Measurements from ENCODE around the gene CRTC2. TPM values are rescaled to one million over a fixed set of nuclear protein-coding genes. Genes with fewer than 3 reads are reported as not detected.

The CRTC2 gene
- total RNA-seq, 1 experiment from 2014 or later: 33.8 TPM

DNA sequence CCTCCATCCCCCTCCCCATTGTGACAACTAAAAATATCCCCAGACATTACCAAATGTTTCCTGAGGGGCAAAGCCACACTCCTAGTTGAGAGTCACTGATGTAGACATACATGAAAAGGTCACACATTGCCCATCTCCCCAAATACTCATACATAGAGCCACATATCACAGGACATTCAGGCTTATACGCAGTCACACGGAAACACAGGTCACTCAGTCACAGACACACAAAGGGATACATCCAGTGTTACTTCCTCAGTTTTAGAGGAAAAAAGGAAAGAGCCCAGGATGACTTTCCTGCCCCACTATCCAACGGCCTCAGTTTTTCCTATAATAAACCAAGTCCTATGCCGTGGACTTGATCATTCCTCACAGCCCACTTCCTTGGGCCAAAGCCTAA lies 3.0 kb upstream of the CRTC2 start:
- H3K9me2 ChIP-seq (ENCODE audit: insufficient read depth): no peaks in the 10 kb centered on the region
- H4K20me1 ChIP-seq (ENCODE audit: insufficient read depth): no peaks in the 10 kb centered on the region
- no peak overlapping the region; a peak in 1 of 4 replicates for H3K4me3 ChIP-seq (replicated peaks in 1 of 2; ENCODE audit: low read depth in 1 of 2, low read length in 2 of 2)
- peaks cover 51% of the 10 kb centered on the region for H3K79me2 ChIP-seq (ENCODE audit: insufficient read depth, low read length)
- no TSS peak for BruUV-seq (replicated peaks)
- no peaks in the 10 kb centered on the region for H3K9me3 ChIP-seq (ENCODE audit: control insufficient read depth in 1 of 2, insufficient read depth in 1 of 2, low read depth in 1 of 2, low read length in 2 of 2)
- H3K9ac ChIP-seq (ENCODE audit: low read length): no peak overlapping the region
- no peak for ATAC-seq
- H2AFZ ChIP-seq (ENCODE audit: low read depth, low read length, poor library complexity, severe bottlenecking): no peak overlapping the region
- POLR2A ChIA-PET: no interaction called here
- TF ChIP-seq JUND (IDR thresholded peaks at IDR 0.05) (no peak), SIN3A (IDR thresholded peaks at IDR 0.05; ENCODE audit: low read depth) (no peak), RAD21 (IDR thresholded peaks at IDR 0.05; ENCODE audit: low read depth) (no peak), POLR2A (IDR thresholded peaks at IDR 0.05; ENCODE audit: borderline replicate concordance, extremely low read depth, insufficient read depth, insufficient read length) (no peak), EZH2phosphoT487 (IDR thresholded peaks at IDR 0.05; ENCODE audit: borderline replicate concordance) (no peak), SP1 (IDR thresholded peaks at IDR 0.05; ENCODE audit: low read depth) (no peak), POLR2AphosphoS5 (IDR thresholded peaks at IDR 0.05; ENCODE audit: low read depth, low read length) (no peak)
- TF ChIP-seq, protein P1, sequence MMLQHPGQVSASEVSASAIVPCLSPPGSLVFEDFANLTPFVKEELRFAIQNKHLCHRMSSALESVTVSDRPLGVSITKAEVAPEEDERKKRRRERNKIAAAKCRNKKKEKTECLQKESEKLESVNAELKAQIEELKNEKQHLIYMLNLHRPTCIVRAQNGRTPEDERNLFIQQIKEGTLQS (IDR thresholded peaks at IDR 0.05): no peak
- TF ChIP-seq, protein P2, sequence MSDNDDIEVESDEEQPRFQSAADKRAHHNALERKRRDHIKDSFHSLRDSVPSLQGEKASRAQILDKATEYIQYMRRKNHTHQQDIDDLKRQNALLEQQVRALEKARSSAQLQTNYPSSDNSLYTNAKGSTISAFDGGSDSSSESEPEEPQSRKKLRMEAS (IDR thresholded peaks at IDR 0.05): no peak
- RAD21 ChIA-PET (ENCODE audit: low non-redundant PET in 1 of 2, low total read pairs in 2 of 2, uncharacterized antibody in 2 of 2, unreplicated experiment in 2 of 2): no interaction called here
- DNase-seq (ENCODE audit: low read depth, low spot score): no peak
- peaks cover 5 to 11% of the 10 kb centered on the region in 2 experiments; a peak in 1 of 4 replicates for H3K36me3 ChIP-seq (ENCODE audit: control insufficient read depth in 1 of 2, insufficient read depth in 2 of 2, low read length in 2 of 2)
- H3K4me1 ChIP-seq (ENCODE audit: control insufficient read depth in 1 of 2, insufficient read depth in 2 of 2, low read length in 2 of 2): peaks cover 26 to 60% of the 10 kb centered on the region in 2 experiments
- peak overlapping the region; percentile 93; the same call in 1 of the 2 replicates for H3K27ac ChIP-seq (ENCODE audit: low read depth, low read length)
- H3K27me3 ChIP-seq (ENCODE audit: insufficient read depth, low read length): no peaks in the 10 kb centered on the region
- CTCF ChIA-PET: no interaction called here
- peak overlapping the region; percentile 86 for H3K4me2 ChIP-seq (ENCODE audit: low read length)
- intact Hi-C loops (cut with micrococcal nuclease): loop anchor here (5.0 kb wide), 1 partner anchor 179 kb away; no protein-coding TSS in a partner anchor

DNA sequence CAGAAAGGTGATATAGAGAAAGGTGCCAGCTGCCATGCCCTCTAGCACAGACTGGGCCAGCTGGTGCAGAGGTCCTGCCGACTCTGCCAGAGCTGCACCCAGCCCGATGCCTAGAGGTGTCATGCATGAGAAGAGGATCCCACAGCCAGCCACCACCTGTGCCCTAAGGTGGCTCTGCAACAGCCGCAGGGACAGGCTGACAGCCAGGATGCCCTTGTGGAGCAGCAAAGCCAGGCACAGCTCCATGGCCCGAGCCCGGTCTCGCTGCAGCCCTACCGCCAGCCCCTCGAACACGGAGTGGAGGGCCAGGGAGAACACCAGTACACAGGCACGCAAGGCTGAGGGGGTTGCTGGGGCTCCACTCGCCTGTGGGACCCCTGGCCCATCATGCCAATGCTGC lies 1.8 kb upstream of the CRTC2 start:
- Histone ChIP-seq H3K79me2 (ENCODE audit: insufficient read depth, low read length) (peaks cover 54% of the 10 kb centered on the region), H3K4me1 (ENCODE audit: control insufficient read depth in 1 of 2, insufficient read depth in 2 of 2, low read length in 2 of 2) (peaks cover 19 to 49% of the 10 kb centered on the region in 2 experiments)
- ATAC-seq: no peak
- TF ChIP-seq SP1 (IDR thresholded peaks at IDR 0.05; ENCODE audit: low read depth): no peak
- TF ChIP-seq, protein P3, sequence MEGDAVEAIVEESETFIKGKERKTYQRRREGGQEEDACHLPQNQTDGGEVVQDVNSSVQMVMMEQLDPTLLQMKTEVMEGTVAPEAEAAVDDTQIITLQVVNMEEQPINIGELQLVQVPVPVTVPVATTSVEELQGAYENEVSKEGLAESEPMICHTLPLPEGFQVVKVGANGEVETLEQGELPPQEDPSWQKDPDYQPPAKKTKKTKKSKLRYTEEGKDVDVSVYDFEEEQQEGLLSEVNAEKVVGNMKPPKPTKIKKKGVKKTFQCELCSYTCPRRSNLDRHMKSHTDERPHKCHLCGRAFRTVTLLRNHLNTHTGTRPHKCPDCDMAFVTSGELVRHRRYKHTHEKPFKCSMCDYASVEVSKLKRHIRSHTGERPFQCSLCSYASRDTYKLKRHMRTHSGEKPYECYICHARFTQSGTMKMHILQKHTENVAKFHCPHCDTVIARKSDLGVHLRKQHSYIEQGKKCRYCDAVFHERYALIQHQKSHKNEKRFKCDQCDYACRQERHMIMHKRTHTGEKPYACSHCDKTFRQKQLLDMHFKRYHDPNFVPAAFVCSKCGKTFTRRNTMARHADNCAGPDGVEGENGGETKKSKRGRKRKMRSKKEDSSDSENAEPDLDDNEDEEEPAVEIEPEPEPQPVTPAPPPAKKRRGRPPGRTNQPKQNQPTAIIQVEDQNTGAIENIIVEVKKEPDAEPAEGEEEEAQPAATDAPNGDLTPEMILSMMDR (IDR thresholded peaks at IDR 0.05 in 2 of 3, conservative IDR thresholded peaks at IDR 0.05 in 1 of 3; ENCODE audit: borderline replicate concordance in 1 of 3, insufficient read depth in 1 of 3, low read depth in 2 of 3, low read length in 2 of 3): no peak
- no peak for TF ChIP-seq EZH2phosphoT487 (IDR thresholded peaks at IDR 0.05; ENCODE audit: borderline replicate concordance)
- TF ChIP-seq, protein P4, sequence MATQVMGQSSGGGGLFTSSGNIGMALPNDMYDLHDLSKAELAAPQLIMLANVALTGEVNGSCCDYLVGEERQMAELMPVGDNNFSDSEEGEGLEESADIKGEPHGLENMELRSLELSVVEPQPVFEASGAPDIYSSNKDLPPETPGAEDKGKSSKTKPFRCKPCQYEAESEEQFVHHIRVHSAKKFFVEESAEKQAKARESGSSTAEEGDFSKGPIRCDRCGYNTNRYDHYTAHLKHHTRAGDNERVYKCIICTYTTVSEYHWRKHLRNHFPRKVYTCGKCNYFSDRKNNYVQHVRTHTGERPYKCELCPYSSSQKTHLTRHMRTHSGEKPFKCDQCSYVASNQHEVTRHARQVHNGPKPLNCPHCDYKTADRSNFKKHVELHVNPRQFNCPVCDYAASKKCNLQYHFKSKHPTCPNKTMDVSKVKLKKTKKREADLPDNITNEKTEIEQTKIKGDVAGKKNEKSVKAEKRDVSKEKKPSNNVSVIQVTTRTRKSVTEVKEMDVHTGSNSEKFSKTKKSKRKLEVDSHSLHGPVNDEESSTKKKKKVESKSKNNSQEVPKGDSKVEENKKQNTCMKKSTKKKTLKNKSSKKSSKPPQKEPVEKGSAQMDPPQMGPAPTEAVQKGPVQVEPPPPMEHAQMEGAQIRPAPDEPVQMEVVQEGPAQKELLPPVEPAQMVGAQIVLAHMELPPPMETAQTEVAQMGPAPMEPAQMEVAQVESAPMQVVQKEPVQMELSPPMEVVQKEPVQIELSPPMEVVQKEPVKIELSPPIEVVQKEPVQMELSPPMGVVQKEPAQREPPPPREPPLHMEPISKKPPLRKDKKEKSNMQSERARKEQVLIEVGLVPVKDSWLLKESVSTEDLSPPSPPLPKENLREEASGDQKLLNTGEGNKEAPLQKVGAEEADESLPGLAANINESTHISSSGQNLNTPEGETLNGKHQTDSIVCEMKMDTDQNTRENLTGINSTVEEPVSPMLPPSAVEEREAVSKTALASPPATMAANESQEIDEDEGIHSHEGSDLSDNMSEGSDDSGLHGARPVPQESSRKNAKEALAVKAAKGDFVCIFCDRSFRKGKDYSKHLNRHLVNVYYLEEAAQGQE (IDR thresholded peaks at IDR 0.05; ENCODE audit: low read depth): no peak
- no peak for TF ChIP-seq ELF1 (IDR thresholded peaks at IDR 0.05; ENCODE audit: borderline replicate concordance, low read depth)
- no peak for TF ChIP-seq TCF7L2 (IDR thresholded peaks at IDR 0.05; ENCODE audit: borderline replicate concordance, extremely low read depth, insufficient read depth, insufficient read length)
- TF ChIP-seq SRF (IDR thresholded peaks at IDR 0.05; ENCODE audit: low read depth): no peak

More for the DNA sequence above, 1.8 kb upstream of the CRTC2 start:
- intact Hi-C loops (cut with micrococcal nuclease): loop anchor here (5.0 kb wide), 1 partner anchor 178 kb away; no protein-coding TSS in a partner anchor
- Histone ChIP-seq H3K27ac (ENCODE audit: low read depth, low read length) (no peak overlapping the region), H3K9me3 (ENCODE audit: control insufficient read depth in 1 of 2, insufficient read depth in 1 of 2, low read depth in 1 of 2, low read length in 2 of 2) (no peaks in the 10 kb centered on the region), H3K36me3 (ENCODE audit: control insufficient read depth in 1 of 2, insufficient read depth in 2 of 2, low read length in 2 of 2) (peaks cover 5 to 11% of the 10 kb centered on the region in 2 experiments; a peak in 1 of 4 replicates), H3K9ac (ENCODE audit: low read length) (no peak overlapping the region), H3K4me3 (replicated peaks in 1 of 2; ENCODE audit: low read depth in 1 of 2, low read length in 2 of 2) (no peak overlapping the region), H3K27me3 (ENCODE audit: insufficient read depth, low read length) (no peaks in the 10 kb centered on the region), H2AFZ (ENCODE audit: low read depth, low read length, poor library complexity, severe bottlenecking) (no peak overlapping the region), H4K20me1 (ENCODE audit: insufficient read depth) (no peaks in the 10 kb centered on the region), H3K4me2 (ENCODE audit: low read length) (no peak overlapping the region), H3K9me2 (ENCODE audit: insufficient read depth) (no peaks in the 10 kb centered on the region)
- ChIA-PET RAD21 (ENCODE audit: low non-redundant PET in 1 of 2, low total read pairs in 2 of 2, uncharacterized antibody in 2 of 2, unreplicated experiment in 2 of 2) (no interaction called here), POLR2A (no interaction called here), CTCF (no interaction called here)
- no peak for DNase-seq (ENCODE audit: low read depth, low spot score)
- BruUV-seq (replicated peaks): no TSS peak
